ENCODE data around the gene SPOP. TPM values are rescaled to one million over a fixed set of nuclear protein-coding genes. Genes with fewer than 3 reads are reported as not detected.
A peak's percentile ranks its signal among the peaks of the same experiment; 100 is the strongest.
"Not testable (repeated sequence)": the region's sequence is repeated elsewhere in the genome, so short reads cannot be mapped to it uniquely, and the experiment has no call there.

The SPOP gene
- total RNA-seq, 2 experiments from 2014 or later: 66.9 to 69.2 TPM

DNA sequence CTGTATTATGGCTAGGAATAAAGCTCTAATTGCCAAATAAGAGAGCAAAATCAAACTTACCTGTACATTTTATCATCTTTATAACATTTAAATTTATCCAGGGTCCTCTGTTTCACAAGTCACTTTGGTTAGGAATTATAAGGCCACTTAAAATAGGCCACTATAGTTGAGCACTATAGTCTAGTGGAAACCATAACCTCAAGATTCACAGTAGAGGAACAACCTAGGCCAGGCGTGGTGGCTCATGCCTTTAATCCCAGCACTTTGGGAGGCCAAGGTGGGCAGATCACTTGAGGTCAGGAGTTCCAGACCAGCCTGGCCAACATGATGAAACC is 31.9 kb downstream of the SPOP start:
- H3K4me3 Mint-ChIP-seq: not testable (repeated sequence)

DNA sequence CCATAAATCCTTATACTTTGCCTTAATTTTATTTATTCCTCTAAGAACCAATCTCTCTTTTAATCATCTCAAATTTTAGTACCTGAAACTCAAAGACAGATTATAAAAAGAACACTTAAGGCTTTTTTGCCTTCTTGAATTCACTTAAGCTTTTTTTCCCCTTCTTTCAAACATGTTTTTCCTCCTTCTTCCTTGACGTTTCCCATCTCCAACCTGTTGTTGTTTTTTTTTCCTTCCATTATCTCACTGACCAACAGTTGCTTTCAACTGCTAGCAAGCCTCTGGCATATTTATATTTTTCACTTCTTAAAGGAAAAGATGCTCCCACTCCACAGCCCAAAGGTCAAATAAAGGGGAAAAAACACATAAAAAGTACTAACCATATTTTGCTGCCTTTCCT is 32.2 kb downstream of the SPOP start:
- no peak for DNase-seq
- Mint-ChIP-seq H3K4me1 (ENCODE audit: low read depth) (peaks cover 62% of the 10 kb centered on the region), H3K4me3 (no peak overlapping the region), H3K36me3 (ENCODE audit: low read depth) (peaks cover 3% of the 10 kb centered on the region), H3K27me3 (ENCODE audit: low read depth) (no peaks in the 10 kb centered on the region), H3K27ac (peak overlapping the region; percentile 73), H3K9me3 (no peaks in the 10 kb centered on the region)
- intact Hi-C loops (cut with micrococcal nuclease): loop anchor here (1.0 to 5.0 kb wide), 3 partner anchors 13 to 117 kb away; partner anchors contain the start of gene FAM117A
- CTCF ChIA-PET: interaction anchor here (0.5 to 3.1 kb wide), 3 partner anchors 50 to 162 kb away, joined by 3 to 14 read pairs (median 3); no protein-coding TSS in a partner anchor

More for the DNA sequence above, 31.9 kb downstream of the SPOP start:
- Mint-ChIP-seq H3K27ac (peak overlapping the region; percentile 76), H3K4me1 (ENCODE audit: low read depth) (peaks cover 63% of the 10 kb centered on the region)
- not testable (repeated sequence) for H3K27me3 Mint-ChIP-seq (ENCODE audit: low read depth); H3K9me3 Mint-ChIP-seq; H3K36me3 Mint-ChIP-seq (ENCODE audit: low read depth); DNase-seq
- CTCF ChIA-PET: interaction anchor here (0.5 to 3.1 kb wide), 4 partner anchors 14 to 161 kb away, joined by 3 to 14 read pairs (median 3); no protein-coding TSS in a partner anchor
- intact Hi-C loops (cut with micrococcal nuclease): loop anchor here (1.0 to 5.0 kb wide), 3 partner anchors 13 to 116 kb away; partner anchors contain the start of gene FAM117A

GRCh38 chr17:49640556-49640955 is 37.3 kb downstream of the SPOP start:
- H3K4me3 Mint-ChIP-seq: no peak overlapping the region
- peaks cover 61% of the 10 kb centered on the region for H3K4me1 Mint-ChIP-seq (ENCODE audit: low read depth)
- H3K27ac Mint-ChIP-seq: no peak overlapping the region
- H3K27me3 Mint-ChIP-seq (ENCODE audit: low read depth): no peaks in the 10 kb centered on the region
- intact Hi-C loops (cut with micrococcal nuclease): no loop called here
- CTCF ChIA-PET: no interaction called here
- DNase-seq: no peak
- peaks cover 12% of the 10 kb centered on the region for H3K36me3 Mint-ChIP-seq (ENCODE audit: low read depth)
- no peaks in the 10 kb centered on the region for H3K9me3 Mint-ChIP-seq

DNA sequence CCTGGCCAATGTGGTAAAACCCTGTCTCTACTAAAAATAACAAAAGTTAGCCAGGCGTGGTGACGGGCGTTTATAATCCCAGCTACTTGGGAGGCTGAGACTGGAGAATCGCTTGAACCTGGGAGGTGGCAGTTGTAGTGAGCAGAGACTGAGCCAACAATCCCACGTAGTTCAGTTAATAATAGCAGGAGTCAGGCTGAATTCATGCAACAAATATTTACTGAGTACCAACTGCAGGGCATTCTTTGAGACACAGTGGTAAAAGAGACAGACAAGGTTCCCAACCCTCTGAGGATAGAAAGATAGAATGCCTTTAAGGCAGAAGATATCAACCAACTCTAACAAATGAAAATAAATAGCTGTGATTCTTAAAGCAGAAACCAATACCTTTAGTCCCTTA is 39.1 kb downstream of the SPOP start:
- Mint-ChIP-seq H3K27me3 (ENCODE audit: low read depth) (no peaks in the 10 kb centered on the region), H3K4me1 (ENCODE audit: low read depth) (peaks cover 64% of the 10 kb centered on the region), H3K9me3 (no peaks in the 10 kb centered on the region), H3K27ac (no peak overlapping the region), H3K4me3 (no peak overlapping the region), H3K36me3 (ENCODE audit: low read depth) (peaks cover 13% of the 10 kb centered on the region)
- CTCF ChIA-PET: interaction anchor here (2.0 kb wide), 1 partner anchor 57 kb away, joined by 9 read pairs; no protein-coding TSS in a partner anchor
- DNase-seq: no peak
- intact Hi-C loops (cut with micrococcal nuclease): no loop called here

- Mint-ChIP-seq H3K27me3 (ENCODE audit: low read depth) (no peaks in the 10 kb centered on the region), H3K4me3 (no peak overlapping the region), H3K27ac (no peak overlapping the region), H3K9me3 (no peaks in the 10 kb centered on the region), H3K36me3 (ENCODE audit: low read depth) (peaks cover 13% of the 10 kb centered on the region), H3K4me1 (ENCODE audit: low read depth) (peaks cover 61% of the 10 kb centered on the region)
- DNase-seq: no peak
- intact Hi-C loops (cut with micrococcal nuclease): loop anchor here (2.0 kb wide), 1 partner anchor 19 kb away; no protein-coding TSS in a partner anchor
- CTCF ChIA-PET: interaction anchor here (0.6 to 2.0 kb wide), 3 partner anchors 9 to 58 kb away, joined by 5 to 9 read pairs (median 7); no protein-coding TSS in a partner anchor
Measured at GRCh38 chr17:49637739-49638138, 40.2 kb downstream of the SPOP start.

DNA sequence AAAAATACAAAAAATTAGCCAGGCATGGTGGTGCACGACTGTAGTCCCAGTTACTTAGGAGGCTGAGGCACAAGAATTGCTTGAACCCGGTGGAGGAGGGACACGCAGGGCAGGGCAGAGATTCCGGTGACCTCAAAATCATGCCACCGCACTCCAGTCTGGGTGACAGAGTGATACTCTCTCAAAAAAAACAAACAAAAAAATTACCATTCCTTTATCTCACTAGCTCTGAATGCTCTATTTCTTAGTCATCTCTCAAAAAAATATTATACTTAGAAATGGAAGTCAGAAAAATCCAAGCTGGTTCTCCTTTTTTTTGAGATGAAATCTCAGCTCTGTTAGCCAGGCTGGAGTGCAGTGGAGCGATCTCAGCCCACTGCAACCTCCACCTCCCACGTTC is 40.8 kb downstream of the SPOP start:
- no peak overlapping the region for H3K4me3 Mint-ChIP-seq
- peaks cover 13% of the 10 kb centered on the region for H3K36me3 Mint-ChIP-seq (ENCODE audit: low read depth)
- intact Hi-C loops (cut with micrococcal nuclease): loop anchor here (2.0 kb wide), 1 partner anchor 18 kb away; no protein-coding TSS in a partner anchor
- no peaks in the 10 kb centered on the region for H3K9me3 Mint-ChIP-seq
- DNase-seq: no peak
- H3K4me1 Mint-ChIP-seq (ENCODE audit: low read depth): peaks cover 59% of the 10 kb centered on the region
- CTCF ChIA-PET: interaction anchor here (0.6 to 2.0 kb wide), 3 partner anchors 10 to 59 kb away, joined by 5 to 9 read pairs (median 7); no protein-coding TSS in a partner anchor
- H3K27me3 Mint-ChIP-seq (ENCODE audit: low read depth): no peaks in the 10 kb centered on the region
- peak overlapping the region; percentile 77 for H3K27ac Mint-ChIP-seq

- H3K36me3 Mint-ChIP-seq (ENCODE audit: low read depth): peaks cover 12% of the 10 kb centered on the region
- no peak overlapping the region for H3K27ac Mint-ChIP-seq
- intact Hi-C loops (cut with micrococcal nuclease): no loop called here
- H3K9me3 Mint-ChIP-seq: no peaks in the 10 kb centered on the region
- no peak for DNase-seq
- CTCF ChIA-PET: interaction anchor here (0.6 to 1.3 kb wide), 7 partner anchors 11 to 164 kb away, joined by 3 to 5 read pairs (median 3); no protein-coding TSS in a partner anchor
- H3K4me3 Mint-ChIP-seq: no peak overlapping the region
- H3K27me3 Mint-ChIP-seq (ENCODE audit: low read depth): no peaks in the 10 kb centered on the region
- H3K4me1 Mint-ChIP-seq (ENCODE audit: low read depth): peaks cover 60% of the 10 kb centered on the region
Measured at GRCh38 chr17:49635121-49635520, 42.8 kb downstream of the SPOP start.

GRCh38 chr17:49634485-49634860 is 43.4 kb downstream of the SPOP start:
- DNase-seq: no peak
- H3K9me3 Mint-ChIP-seq: no peaks in the 10 kb centered on the region
- CTCF ChIA-PET: interaction anchor here (0.6 to 1.3 kb wide), 3 partner anchors 10 to 64 kb away, joined by 3 to 5 read pairs (median 3); no protein-coding TSS in a partner anchor
- H3K27ac Mint-ChIP-seq: no peak overlapping the region
- peaks cover 12% of the 10 kb centered on the region for H3K36me3 Mint-ChIP-seq (ENCODE audit: low read depth)
- H3K4me3 Mint-ChIP-seq: no peak overlapping the region
- intact Hi-C loops (cut with micrococcal nuclease): loop anchor here (5.0 kb wide), 1 partner anchor 43 kb away; the partner anchor contains the start of gene SPOP
- peaks cover 65% of the 10 kb centered on the region for H3K4me1 Mint-ChIP-seq (ENCODE audit: low read depth)
- no peaks in the 10 kb centered on the region for H3K27me3 Mint-ChIP-seq (ENCODE audit: low read depth)

- CTCF ChIA-PET: interaction anchor here (0.5 to 1.3 kb wide), 3 partner anchors 9 to 64 kb away, joined by 3 to 5 read pairs (median 4); no protein-coding TSS in a partner anchor
- H3K36me3 Mint-ChIP-seq (ENCODE audit: low read depth): peaks cover 10% of the 10 kb centered on the region
- H3K4me3 Mint-ChIP-seq: no peak overlapping the region
- no peak overlapping the region for H3K27ac Mint-ChIP-seq
- H3K4me1 Mint-ChIP-seq (ENCODE audit: low read depth): peaks cover 64% of the 10 kb centered on the region
- no peak for DNase-seq
- intact Hi-C loops (cut with micrococcal nuclease): loop anchor here (2.0 to 5.0 kb wide), 2 partner anchors 13 to 43 kb away; partner anchors contain the start of gene SPOP
- no peaks in the 10 kb centered on the region for H3K27me3 Mint-ChIP-seq (ENCODE audit: low read depth)
- no peaks in the 10 kb centered on the region for H3K9me3 Mint-ChIP-seq
Measured at GRCh38 chr17:49633762-49634484, 44.0 kb downstream of the SPOP start.

- intact Hi-C loops (cut with micrococcal nuclease): loop anchor here (2.0 to 5.0 kb wide), 2 partner anchors 14 to 44 kb away; partner anchors contain the start of gene SPOP
- Mint-ChIP-seq H3K4me1 (ENCODE audit: low read depth) (peaks cover 63% of the 10 kb centered on the region), H3K4me3 (no peak overlapping the region), H3K27ac (no peak overlapping the region), H3K36me3 (ENCODE audit: low read depth) (peaks cover 5% of the 10 kb centered on the region), H3K9me3 (no peaks in the 10 kb centered on the region), H3K27me3 (ENCODE audit: low read depth) (no peaks in the 10 kb centered on the region)
- no peak for DNase-seq
- CTCF ChIA-PET: interaction anchor here (0.5 kb wide), 1 partner anchor 12 kb away, joined by 4 read pairs; no protein-coding TSS in a partner anchor
Measured at GRCh38 chr17:49633250-49633649, 44.6 kb downstream of the SPOP start.

DNA sequence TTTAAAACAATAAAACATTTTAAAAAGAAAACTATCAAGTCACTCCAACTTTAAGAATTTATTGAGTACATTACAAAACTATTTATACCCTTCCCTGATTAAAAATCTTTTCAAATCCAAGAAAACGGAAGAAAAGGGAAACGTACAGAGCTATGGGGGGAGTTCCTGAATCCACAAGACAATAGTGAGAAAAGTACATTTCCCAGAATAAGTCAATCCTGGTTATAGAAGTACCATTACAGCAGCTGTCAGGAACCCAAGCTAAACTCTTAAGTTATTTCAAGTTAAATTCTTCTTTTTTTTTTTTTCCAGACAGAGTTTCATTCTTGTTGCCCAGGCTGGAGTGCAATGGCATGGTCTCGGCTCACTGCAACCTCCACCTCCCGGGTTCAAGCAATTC is 45.7 kb downstream of the SPOP start:
- no peaks in the 10 kb centered on the region for H3K9me3 Mint-ChIP-seq
- no peaks in the 10 kb centered on the region for H3K27me3 Mint-ChIP-seq (ENCODE audit: low read depth)
- intact Hi-C loops (cut with micrococcal nuclease): loop anchor here (2.0 to 5.0 kb wide), 2 partner anchors 15 to 45 kb away; partner anchors contain the start of gene SPOP
- no peak overlapping the region for H3K27ac Mint-ChIP-seq
- DNase-seq: no peak
- no peak overlapping the region for H3K4me3 Mint-ChIP-seq
- H3K36me3 Mint-ChIP-seq (ENCODE audit: low read depth): peaks cover 1% of the 10 kb centered on the region
- H3K4me1 Mint-ChIP-seq (ENCODE audit: low read depth): peaks cover 65% of the 10 kb centered on the region
- CTCF ChIA-PET: interaction anchor here (0.6 to 1.1 kb wide), 3 partner anchors 12 to 64 kb away, joined by 3 to 5 read pairs (median 3); no protein-coding TSS in a partner anchor

DNA sequence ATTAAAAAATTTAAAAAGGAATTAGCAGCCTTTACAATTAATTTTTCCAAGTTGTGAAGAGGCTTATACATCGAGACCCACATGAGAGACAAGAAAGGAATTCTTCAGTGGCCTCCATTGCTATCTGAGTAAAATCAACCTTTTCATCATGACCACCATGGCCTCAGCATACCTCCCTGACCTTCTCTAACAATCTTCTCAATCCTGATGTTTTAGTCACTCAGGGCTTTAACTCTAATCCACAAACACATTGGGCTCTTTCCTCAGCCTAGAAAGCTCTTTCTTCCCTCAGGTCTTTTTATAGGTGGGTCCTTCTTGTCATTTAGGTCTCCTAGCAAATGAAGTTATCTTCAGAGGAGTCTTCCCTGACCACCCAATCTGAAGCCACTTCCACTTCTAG is 46.4 kb downstream of the SPOP start:
- DNase-seq: no peak
- intact Hi-C loops (cut with micrococcal nuclease): loop anchor here (5.0 kb wide), 1 partner anchor 46 kb away; the partner anchor contains the start of gene SPOP
- Mint-ChIP-seq H3K4me1 (ENCODE audit: low read depth) (peaks cover 59% of the 10 kb centered on the region), H3K9me3 (no peaks in the 10 kb centered on the region), H3K4me3 (no peak overlapping the region), H3K27ac (no peak overlapping the region), H3K27me3 (ENCODE audit: low read depth) (no peaks in the 10 kb centered on the region), H3K36me3 (ENCODE audit: low read depth) (peaks cover 1% of the 10 kb centered on the region)
- CTCF ChIA-PET: interaction anchor here (1.1 kb wide), 1 partner anchor 65 kb away, joined by 3 read pairs; no protein-coding TSS in a partner anchor

Data from activated naive CD4-positive, alpha-beta T cell treated with anti-CD3 and anti-CD28 coated beads for 36 hours (primary cell).